Bronchial epithelial cell (primary cell): ENCODE measurements around the gene TMEM108. TPM values are rescaled to one million over a fixed set of nuclear protein-coding genes. Genes with fewer than 3 reads are reported as not detected.
A peak's percentile ranks its signal among the peaks of the same experiment; 100 is the strongest.

Source experiments
- DNase-seq: peaks from one replicate; pipeline ENCODE4 v3.0.0-alpha.2; 2010; ENCODE audit warnings: low read depth
- FAIRE-seq: peaks from 2 replicates; lab custom pipeline; 2011; peaks lifted over from hg19 to GRCh38; lab: Jason Lieb, UNC
- H3K27me3 ChIP-seq: 2 replicates; pipeline ENCODE4 v1.5.1; 2011; ENCODE audit warnings: low read length; ENCODE audit not compliant: control insufficient read depth, insufficient read depth
- H3K36me3 ChIP-seq: 2 replicates; pipeline ENCODE4 v1.5.1; 2011; ENCODE audit warnings: low read length; ENCODE audit not compliant: control insufficient read depth, insufficient read depth
- H3K4me3 ChIP-seq: 2 replicates; pipeline ENCODE4 v1.5.1; 2011; ENCODE audit warnings: mild to moderate bottlenecking, low read depth, low read length, control low read depth
- total RNA-seq: library from RNA; depleted of rRNA; stranded (reverse); fragments of >200 nt; gene quantifications from 2 replicates; pipeline ENCODE4 v1.2.1, GENCODE V29; 2014
- TF ChIP-seq, protein P1 (sequence below): IDR thresholded peaks from 2 replicates; pipeline ENCODE4 v1.5.1; 2011; ENCODE audit warnings: mild to moderate bottlenecking, moderate library complexity, low read length, control low read depth, inconsistent platforms; ENCODE audit not compliant: insufficient read depth, severe bottlenecking

Gene TMEM108
- total RNA-seq, 1 donor from 2014 or later: not detected

DNA sequence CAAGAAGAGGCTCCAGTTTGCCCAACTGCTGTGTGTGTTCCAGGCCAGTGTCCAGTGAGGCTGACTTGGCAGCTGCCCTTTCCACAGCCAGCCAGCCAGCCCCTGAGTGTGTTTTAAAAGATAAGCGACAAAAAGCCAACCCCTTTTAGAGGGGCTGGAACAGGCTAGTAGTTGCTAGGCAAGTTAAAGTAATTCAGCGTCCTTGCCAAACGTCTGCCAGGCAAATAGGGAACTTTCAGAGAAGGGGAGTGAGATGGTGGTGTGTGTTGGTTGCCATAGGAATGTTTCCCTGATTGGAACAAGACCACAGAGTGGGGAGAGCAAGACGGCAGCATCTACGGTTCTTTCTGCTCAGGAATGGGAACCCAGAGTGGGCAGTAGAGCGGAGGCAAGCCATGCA lies 86.3 kb downstream of the TMEM108 start:
- no peak for FAIRE-seq
- H3K27me3 ChIP-seq: no peaks in the 10 kb centered on the region
- TF ChIP-seq, protein P1, sequence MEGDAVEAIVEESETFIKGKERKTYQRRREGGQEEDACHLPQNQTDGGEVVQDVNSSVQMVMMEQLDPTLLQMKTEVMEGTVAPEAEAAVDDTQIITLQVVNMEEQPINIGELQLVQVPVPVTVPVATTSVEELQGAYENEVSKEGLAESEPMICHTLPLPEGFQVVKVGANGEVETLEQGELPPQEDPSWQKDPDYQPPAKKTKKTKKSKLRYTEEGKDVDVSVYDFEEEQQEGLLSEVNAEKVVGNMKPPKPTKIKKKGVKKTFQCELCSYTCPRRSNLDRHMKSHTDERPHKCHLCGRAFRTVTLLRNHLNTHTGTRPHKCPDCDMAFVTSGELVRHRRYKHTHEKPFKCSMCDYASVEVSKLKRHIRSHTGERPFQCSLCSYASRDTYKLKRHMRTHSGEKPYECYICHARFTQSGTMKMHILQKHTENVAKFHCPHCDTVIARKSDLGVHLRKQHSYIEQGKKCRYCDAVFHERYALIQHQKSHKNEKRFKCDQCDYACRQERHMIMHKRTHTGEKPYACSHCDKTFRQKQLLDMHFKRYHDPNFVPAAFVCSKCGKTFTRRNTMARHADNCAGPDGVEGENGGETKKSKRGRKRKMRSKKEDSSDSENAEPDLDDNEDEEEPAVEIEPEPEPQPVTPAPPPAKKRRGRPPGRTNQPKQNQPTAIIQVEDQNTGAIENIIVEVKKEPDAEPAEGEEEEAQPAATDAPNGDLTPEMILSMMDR: no peak
- DNase-seq: no peak
- H3K36me3 ChIP-seq: no peaks in the 10 kb centered on the region
- no peak overlapping the region for H3K4me3 ChIP-seq

DNA sequence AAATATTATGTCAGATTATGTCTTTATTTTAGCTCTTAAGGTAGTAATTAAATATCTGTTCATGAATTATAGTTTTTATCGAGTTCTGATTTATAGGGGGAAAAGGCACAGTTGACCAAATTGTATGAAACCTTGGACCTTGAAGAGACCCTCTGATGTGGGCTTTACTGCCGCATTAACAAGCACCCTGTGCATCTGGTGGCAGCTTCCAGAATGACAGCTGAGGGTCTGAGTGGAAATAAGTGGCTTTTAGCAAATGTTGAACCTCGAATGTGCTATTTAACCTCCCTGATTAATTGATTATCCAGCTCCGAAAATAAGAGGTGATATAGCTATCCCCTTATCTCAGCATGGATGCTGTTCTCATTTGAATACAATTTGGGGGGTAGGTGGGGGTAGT lies 87.0 kb downstream of the TMEM108 start:
- no peak for FAIRE-seq

DNA sequence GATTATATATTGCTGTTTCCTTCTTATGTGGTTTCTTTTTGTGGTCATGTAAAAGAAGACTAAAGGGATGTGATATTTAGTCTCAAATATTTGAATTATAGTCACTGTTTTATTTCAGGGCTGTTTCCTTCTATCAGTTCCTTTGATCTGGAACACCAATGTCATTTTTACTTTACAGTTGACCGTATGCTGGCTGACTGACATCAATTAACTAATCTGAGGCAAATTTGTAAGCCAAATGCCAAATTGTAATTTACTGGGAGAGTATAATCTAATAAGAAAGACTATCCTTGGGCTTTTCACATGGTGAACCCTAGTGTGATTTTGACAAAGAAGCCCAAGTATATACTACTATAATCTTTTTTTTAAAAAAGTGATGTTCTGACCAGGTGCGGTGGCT lies 87.6 kb downstream of the TMEM108 start:
- Histone ChIP-seq H3K4me3 (no peak overlapping the region), H3K36me3 (no peaks in the 10 kb centered on the region), H3K27me3 (no peaks in the 10 kb centered on the region)
- FAIRE-seq (no peak), DNase-seq (no peak)
- TF ChIP-seq, protein P1: no peak

More for the DNA sequence above, 87.0 kb downstream of the TMEM108 start:
- H3K27me3 ChIP-seq: no peaks in the 10 kb centered on the region
- TF ChIP-seq, protein P1: no peak
- no peaks in the 10 kb centered on the region for H3K36me3 ChIP-seq
- DNase-seq: no peak
- no peak overlapping the region for H3K4me3 ChIP-seq

DNA sequence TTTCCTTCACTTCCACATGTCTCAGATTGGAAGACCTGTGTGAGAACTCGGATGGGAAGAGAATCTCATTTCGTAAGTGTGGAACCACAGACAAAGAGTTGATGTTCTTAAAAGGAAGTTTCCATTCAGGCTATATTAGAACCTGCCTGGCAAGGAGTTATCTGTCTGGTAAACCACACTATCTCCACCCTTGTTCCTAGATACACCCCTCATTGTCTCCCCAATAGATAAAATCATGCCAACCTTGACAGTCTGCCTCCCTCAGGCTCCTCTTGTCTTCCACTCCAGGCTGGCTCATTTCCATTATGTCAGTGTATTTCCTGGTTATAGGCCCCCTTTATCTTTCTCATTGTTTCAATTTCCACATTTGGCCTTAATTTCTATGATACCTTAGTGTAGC lies 89.2 kb downstream of the TMEM108 start:
- Histone ChIP-seq H3K4me3 (no peak overlapping the region), H3K36me3 (no peaks in the 10 kb centered on the region), H3K27me3 (no peaks in the 10 kb centered on the region)
- TF ChIP-seq, protein P1: no peak
- no peak for DNase-seq
- FAIRE-seq: no peak

DNA sequence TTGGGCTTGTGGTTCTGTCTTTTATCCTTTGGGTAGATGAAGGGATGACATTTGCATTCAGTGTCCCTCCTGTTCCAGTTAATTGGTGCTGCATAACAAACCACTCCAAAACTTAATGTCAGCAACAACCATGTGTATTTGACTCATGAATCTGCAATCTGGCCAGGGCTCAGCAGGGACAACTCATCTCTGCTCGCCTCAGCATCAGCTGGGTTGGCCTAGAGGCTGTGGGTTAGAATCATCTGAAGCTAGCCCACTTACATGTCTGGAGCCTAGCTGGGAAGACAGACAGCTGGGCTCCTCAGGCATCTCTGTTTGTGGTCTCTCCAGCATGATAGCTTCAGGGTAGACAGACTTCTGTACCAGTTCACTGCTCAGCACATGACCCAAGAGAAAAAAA lies 92.0 kb downstream of the TMEM108 start:
- no peak for FAIRE-seq
- DNase-seq: peak; percentile 5
- no peaks in the 10 kb centered on the region for H3K27me3 ChIP-seq
- no peaks in the 10 kb centered on the region for H3K36me3 ChIP-seq
- TF ChIP-seq, protein P1: no peak
- H3K4me3 ChIP-seq: no peak overlapping the region

DNA sequence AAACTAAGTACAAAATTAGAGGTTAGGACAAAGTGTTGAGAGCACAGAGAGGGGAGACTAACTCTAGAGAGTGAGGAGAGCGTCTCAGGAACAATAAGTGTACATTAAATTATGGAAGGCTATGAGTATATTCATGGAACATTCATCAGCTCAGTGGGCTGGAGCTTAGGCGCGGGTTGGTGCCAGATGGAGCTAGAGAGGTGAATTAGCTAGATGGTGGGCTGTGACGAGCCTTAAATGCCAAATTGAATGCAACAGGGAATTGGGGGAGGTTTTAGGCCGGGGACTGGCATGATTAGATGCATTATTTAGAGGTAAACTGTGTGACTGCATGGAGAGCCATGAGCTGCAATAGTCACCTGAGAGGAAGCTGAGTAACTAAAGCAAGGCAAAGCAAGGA lies 97.1 kb downstream of the TMEM108 start:
- Histone ChIP-seq H3K4me3 (no peak overlapping the region), H3K27me3 (no peaks in the 10 kb centered on the region), H3K36me3 (no peaks in the 10 kb centered on the region)
- TF ChIP-seq, protein P1: no peak
- FAIRE-seq (no peak), DNase-seq (no peak)
